ENCODE data around the gene HNRNPU. TPM values are rescaled to one million over a fixed set of nuclear protein-coding genes. Genes with fewer than 3 reads are reported as not detected.

The HNRNPU gene
- total and polyA plus RNA-seq, 11 donors, result 85.6 to 218 (median 167) TPM

- no peaks in the 10 kb centered on the region for H3K4me1 ChIP-seq
- ATAC-seq, result no peak
- H3K27ac ChIP-seq, result no peak overlapping the region
- peaks cover 0 to 3% (median 0%) of the 10 kb centered on the region in 12 donors for H3K9me3 ChIP-seq
- intact Hi-C loops (cut with DNase I), result no loop called here
- no peak overlapping the region for H3K4me3 ChIP-seq
- WGBS, 4 donors, result 89 to 96% (median 95%) methylated on average over 4 of the region's 4 CpGs
- no peak for DNase-seq
- H3K36me3 ChIP-seq, result no peaks in the 10 kb centered on the region
- H3K27me3 ChIP-seq, result no peaks in the 10 kb centered on the region
- TF ChIP-seq, protein P1, sequence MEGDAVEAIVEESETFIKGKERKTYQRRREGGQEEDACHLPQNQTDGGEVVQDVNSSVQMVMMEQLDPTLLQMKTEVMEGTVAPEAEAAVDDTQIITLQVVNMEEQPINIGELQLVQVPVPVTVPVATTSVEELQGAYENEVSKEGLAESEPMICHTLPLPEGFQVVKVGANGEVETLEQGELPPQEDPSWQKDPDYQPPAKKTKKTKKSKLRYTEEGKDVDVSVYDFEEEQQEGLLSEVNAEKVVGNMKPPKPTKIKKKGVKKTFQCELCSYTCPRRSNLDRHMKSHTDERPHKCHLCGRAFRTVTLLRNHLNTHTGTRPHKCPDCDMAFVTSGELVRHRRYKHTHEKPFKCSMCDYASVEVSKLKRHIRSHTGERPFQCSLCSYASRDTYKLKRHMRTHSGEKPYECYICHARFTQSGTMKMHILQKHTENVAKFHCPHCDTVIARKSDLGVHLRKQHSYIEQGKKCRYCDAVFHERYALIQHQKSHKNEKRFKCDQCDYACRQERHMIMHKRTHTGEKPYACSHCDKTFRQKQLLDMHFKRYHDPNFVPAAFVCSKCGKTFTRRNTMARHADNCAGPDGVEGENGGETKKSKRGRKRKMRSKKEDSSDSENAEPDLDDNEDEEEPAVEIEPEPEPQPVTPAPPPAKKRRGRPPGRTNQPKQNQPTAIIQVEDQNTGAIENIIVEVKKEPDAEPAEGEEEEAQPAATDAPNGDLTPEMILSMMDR (IDR thresholded peaks at IDR 0.05), result no peak
- no peak for TF ChIP-seq POLR2A (IDR thresholded peaks at IDR 0.05)
Observed at GRCh38 chr1:244887281-244887680, 22.9 kb upstream of the HNRNPU start.

GRCh38 chr1:244881552-244882280 lies 17.4 kb upstream of the HNRNPU start:
- no peaks in the 10 kb centered on the region for H3K27me3 ChIP-seq
- H3K27ac ChIP-seq, result no peak overlapping the region
- H3K4me1 ChIP-seq, result no peaks in the 10 kb centered on the region
- no peak for ATAC-seq
- H3K36me3 ChIP-seq, result no peaks in the 10 kb centered on the region
- intact Hi-C loops (cut with DNase I), result no loop called here
- 79 to 87% (median 81%) methylated on average over 11 of the region's 11 CpGs for WGBS, 4 donors
- H3K4me3 ChIP-seq, result no peak overlapping the region
- no peaks in the 10 kb centered on the region for H3K9me3 ChIP-seq
- TF ChIP-seq, protein P1 (IDR thresholded peaks at IDR 0.05), result no peak
- TF ChIP-seq POLR2A (IDR thresholded peaks at IDR 0.05), result no peak
- no peak for DNase-seq

DNA sequence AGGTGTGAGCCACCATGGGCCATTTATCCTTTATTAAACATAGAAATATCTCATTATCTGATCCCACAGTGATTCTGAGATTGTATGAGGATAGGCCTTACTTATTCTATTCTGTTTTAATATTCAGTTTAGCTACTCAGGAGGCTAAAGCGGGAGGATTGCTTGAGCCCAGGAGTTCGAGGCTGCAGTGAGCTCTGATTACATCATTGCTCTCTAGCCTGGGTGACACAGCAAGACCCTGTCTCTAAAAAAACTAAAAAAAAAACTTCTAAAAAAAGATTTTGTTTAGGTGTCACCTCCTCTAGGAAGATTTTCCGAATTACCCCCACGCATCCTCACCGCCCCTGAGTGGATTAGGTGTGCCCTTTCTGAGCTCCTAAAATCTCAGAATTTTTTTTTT lies 14.3 kb upstream of the HNRNPU start:
- H3K27ac ChIP-seq, result no peak overlapping the region
- H3K27me3 ChIP-seq, result no peaks in the 10 kb centered on the region
- no peaks in the 10 kb centered on the region for H3K36me3 ChIP-seq
- TF ChIP-seq, protein P1 (IDR thresholded peaks at IDR 0.05), result no peak
- TF ChIP-seq POLR2A (IDR thresholded peaks at IDR 0.05), result no peak
- H3K4me1 ChIP-seq, result no peaks in the 10 kb centered on the region
- no peak overlapping the region for H3K4me3 ChIP-seq
- intact Hi-C loops (cut with DNase I), result loop anchor here in 1 of 10 donors (10.0 kb wide), 1 partner anchor 46 kb away; no protein-coding TSS in a partner anchor
- ATAC-seq (no peak), DNase-seq (no peak)
- 81 to 96% (median 94%) methylated on average over 5 of the region's 5 CpGs for WGBS, 4 donors
- no peaks in the 10 kb centered on the region for H3K9me3 ChIP-seq

GRCh38 chr1:244876228-244876910 lies 12.0 kb upstream of the HNRNPU start:
- Histone ChIP-seq H3K27me3 (no peaks in the 10 kb centered on the region), H3K4me3 (no peak overlapping the region), H3K36me3 (no peaks in the 10 kb centered on the region), H3K9me3 (no peaks in the 10 kb centered on the region), H3K27ac (no peak overlapping the region), H3K4me1 (no peaks in the 10 kb centered on the region)
- ATAC-seq (no peak), DNase-seq (no peak)
- intact Hi-C loops (cut with DNase I), result loop anchor here in 1 of 10 donors (10.0 kb wide), 1 partner anchor 48 kb away; no protein-coding TSS in a partner anchor
- WGBS, 4 donors, result 92 to 95% (median 94%) methylated on average over 8 of the region's 8 CpGs
- no peak for TF ChIP-seq POLR2A (IDR thresholded peaks at IDR 0.05)
- TF ChIP-seq, protein P1 (IDR thresholded peaks at IDR 0.05), result no peak
